HepG2 (cell line): Measurements from ENCODE around the gene ZBTB20.

ENCODE experiments used
- CBFB ChIP-seq: sonication (generic); formaldehyde crosslinking; IDR thresholded peaks from 2 replicates; pipeline ENCODE4 v1.4.0; 2020; ENCODE audit warnings: missing genetic modification reagents
- CTCF ChIP-seq: sonication (generic); formaldehyde crosslinking; IDR thresholded peaks from 2 replicates; pipeline ENCODE4 v1.5.0; 2020; ENCODE audit warnings: mild to moderate bottlenecking, missing genetic modification reagents, moderate library complexity
- IKZF5 ChIP-seq: IDR thresholded peaks from 2 replicates; pipeline ENCODE4 v1.6.1; 2018; ENCODE audit warnings: missing genetic modification reagents, mild to moderate bottlenecking, missing compliant biosample characterization
- POLR2A ChIP-seq, 2 experiments: IDR thresholded peaks; 2 replicates each; pipeline ENCODE4 v1.6.1; 2011; ENCODE audit warnings: low read depth in 2 of 2, low read length in 2 of 2, mild to moderate bottlenecking in 1 of 2, moderate library complexity in 1 of 2; ENCODE audit not compliant: insufficient read depth in 1 of 2
- SMAD1 ChIP-seq: sonication (generic); formaldehyde crosslinking; IDR thresholded peaks from 2 replicates; pipeline ENCODE4 v1.4.0; 2020; ENCODE audit warnings: missing genetic modification reagents, low read depth, mild to moderate bottlenecking, borderline replicate concordance
- TCF12 ChIP-seq, 2 experiments: fragments of 450-650 bp in 1 of 2; sonication (generic) in 1 of 2; formaldehyde crosslinking in 1 of 2; IDR thresholded peaks; 2 replicates each; pipeline versions ENCODE4 v1.6.1 to v1.8.0; 2017 to 2022; ENCODE audit warnings: antibody characterized with exemption in 1 of 2, mild to moderate bottlenecking in 1 of 2, missing genetic modification reagents in 1 of 2, moderate library complexity in 1 of 2
- TCF7 ChIP-seq: sonication (generic); IDR thresholded peaks from 2 replicates; pipeline ENCODE4 v1.6.1; 2016; ENCODE audit warnings: antibody characterized with exemption, low read depth
- TSC22D2 ChIP-seq: sonication (generic); formaldehyde crosslinking; IDR thresholded peaks from 2 replicates; pipeline ENCODE4 v1.5.1; 2020; ENCODE audit warnings: missing genetic modification reagents, mild to moderate bottlenecking, borderline replicate concordance
- ZNF337 ChIP-seq: sonication (generic); formaldehyde crosslinking; IDR thresholded peaks from 2 replicates; pipeline ENCODE4 v1.5.1; 2020; ENCODE audit warnings: missing genetic modification reagents, low read depth, mild to moderate bottlenecking, borderline replicate concordance
- ZNF562 ChIP-seq: sonication (generic); formaldehyde crosslinking; IDR thresholded peaks from 2 replicates; pipeline ENCODE4 v1.8.0; 2022; ENCODE audit warnings: missing genetic modification reagents, borderline replicate concordance

- TF ChIP-seq CTCF: no peak
- no peak for TF ChIP-seq POLR2A (IDR thresholded peaks at IDR 0.05; ENCODE audit: insufficient read depth in 1 of 2, low read depth in 2 of 2, low read length in 2 of 2)
- no peak for TF ChIP-seq CBFB (CRISPR knock-in tag)
- TF ChIP-seq TCF12 (IDR thresholded peaks at IDR 0.05): no peak
- TF ChIP-seq TCF12 (CRISPR knock-in tag; IDR thresholded peaks at IDR 0.05): no peak
- no peak for TF ChIP-seq TCF7
- no peak for TF ChIP-seq ZNF337 (CRISPR knock-in tag)
- no peak for TF ChIP-seq SMAD1 (CRISPR knock-in tag)
- no peak for TF ChIP-seq ZNF562 (CRISPR knock-in tag)
- no peak for TF ChIP-seq IKZF5 (CRISPR knock-in tag)
- no peak for TF ChIP-seq TSC22D2 (CRISPR knock-in tag)
Measured at GRCh38 chr3:114674036-114674435, 473.1 kb downstream of the ZBTB20 start.
